DND-41 (cell line): ENCODE results near the gene TXNRD1.

Experiments used
- ATAC-seq: fragments of 200-7000 bp; cut with Tn5 transposase; 3 replicates; pipeline ENCODE4 v1.9.1; 2021; ENCODE audit warnings: low read depth; ENCODE audit not compliant: insufficient read depth
- DNase-seq: peaks from one replicate; pipeline ENCODE4 v3.0.0-alpha.2; 2020
- H2AFZ ChIP-seq: 2 replicates; pipeline ENCODE4 v1.6.0; 2012; ENCODE audit warnings: low read depth, low read length
- H3K27ac ChIP-seq: 2 replicates; pipeline ENCODE4 v1.5.1; 2012; ENCODE audit warnings: low read length, inconsistent platforms
- H3K27me3 ChIP-seq: fragments of 200-600 bp; sonication (generic); 2 replicates; pipeline ENCODE4 v1.6.0; 2012; ENCODE audit warnings: low read length, mild to moderate bottlenecking, inconsistent platforms; ENCODE audit not compliant: insufficient read depth, poor library complexity
- H3K36me3 ChIP-seq: 2 replicates; pipeline ENCODE4 v1.5.1; 2012; ENCODE audit warnings: low read length, inconsistent platforms; ENCODE audit not compliant: insufficient read depth
- H3K4me1 ChIP-seq: 2 replicates; pipeline ENCODE4 v1.5.1; 2012; ENCODE audit warnings: mild to moderate bottlenecking, low read length; ENCODE audit not compliant: insufficient read depth
- H3K4me2 ChIP-seq: 2 replicates; pipeline ENCODE4 v1.6.0; 2012; ENCODE audit warnings: mild to moderate bottlenecking, moderate library complexity, low read length, inconsistent platforms; ENCODE audit not compliant: insufficient read depth
- H3K4me3 ChIP-seq, 2 experiments: fragments of 200-600 bp in 1 of 2; shearing (Covaris generic) in 1 of 2; 2 replicates each; pipeline ENCODE4 v1.5.1; 2012 to 2016; ENCODE audit warnings: inconsistent platforms in 2 of 2, low read length in 2 of 2, mild to moderate bottlenecking in 2 of 2, low read depth in 1 of 2, moderate library complexity in 1 of 2
- H3K79me2 ChIP-seq: 2 replicates; pipeline ENCODE4 v1.6.0; 2012; ENCODE audit warnings: low read length, inconsistent platforms; ENCODE audit not compliant: insufficient read depth
- H3K9ac ChIP-seq: 2 replicates; pipeline ENCODE4 v1.6.0; 2012; ENCODE audit warnings: low read depth, mild to moderate bottlenecking, inconsistent platforms, low read length, moderate library complexity
- H3K9me3 ChIP-seq: 2 replicates; pipeline ENCODE4 v1.5.1; 2012; ENCODE audit warnings: low read length, moderate library complexity, mild to moderate bottlenecking, inconsistent platforms; ENCODE audit not compliant: insufficient read depth, severe bottlenecking
- H4K20me1 ChIP-seq: 2 replicates; pipeline ENCODE4 v1.6.0; 2012; ENCODE audit warnings: low read length; ENCODE audit not compliant: insufficient read depth
- CTCF ChIP-seq: IDR thresholded peaks from 2 replicates; pipeline ENCODE4 v1.5.1; 2012; ENCODE audit warnings: borderline replicate concordance, low read length, moderate library complexity, mild to moderate bottlenecking; ENCODE audit not compliant: poor library complexity, severe bottlenecking; ENCODE audit errors: extremely low read depth
- EZH2 ChIP-seq: IDR thresholded peaks from 3 replicates; pipeline ENCODE4 v1.6.1; 2012; ENCODE audit warnings: borderline replicate concordance, low read depth, mild to moderate bottlenecking, moderate library complexity, low read length, inconsistent platforms; ENCODE audit not compliant: severe bottlenecking

TXNRD1 gene

GRCh38 chr12:104295954-104296353 is 80.4 kb downstream of the TXNRD1 start:
- Histone ChIP-seq H3K27me3 (no peaks in the 10 kb centered on the region), H3K4me3 (no peak overlapping the region), H3K79me2 (peaks cover 93% of the 10 kb centered on the region), H3K9me3 (no peaks in the 10 kb centered on the region), H3K4me2 (no peak overlapping the region), H3K27ac (no peak overlapping the region), H4K20me1 (peaks cover 58% of the 10 kb centered on the region; the same call in 1 of the 2 replicates), H3K4me1 (no peaks in the 10 kb centered on the region; the same call in 1 of the 2 replicates), H2AFZ (no peak overlapping the region), H3K9ac (no peak overlapping the region), H3K36me3 (peaks cover 66% of the 10 kb centered on the region)
- TF ChIP-seq CTCF (no peak), EZH2 (no peak)
- ATAC-seq (no peak), DNase-seq (no peak)

- Histone ChIP-seq H4K20me1 (peaks cover 59% of the 10 kb centered on the region; the same call in 1 of the 2 replicates), H3K9me3 (no peaks in the 10 kb centered on the region), H2AFZ (no peak overlapping the region), H3K27me3 (no peaks in the 10 kb centered on the region), H3K27ac (no peak overlapping the region), H3K9ac (no peak overlapping the region), H3K79me2 (peaks cover 95% of the 10 kb centered on the region), H3K4me3 (no peak overlapping the region), H3K4me2 (no peak overlapping the region), H3K36me3 (peaks cover 62% of the 10 kb centered on the region), H3K4me1 (no peaks in the 10 kb centered on the region)
- DNase-seq (no peak), ATAC-seq (no peak)
- no peak for TF ChIP-seq CTCF
- TF ChIP-seq EZH2: no peak
Measured at GRCh38 chr12:104296718-104297117, 81.1 kb downstream of the TXNRD1 start.

GRCh38 chr12:104297477-104298113 is 82.0 kb downstream of the TXNRD1 start:
- Histone ChIP-seq H3K4me1 (no peaks in the 10 kb centered on the region), H3K36me3 (peaks cover 53% of the 10 kb centered on the region), H3K27ac (no peak overlapping the region), H3K4me2 (no peak overlapping the region), H2AFZ (no peak overlapping the region), H4K20me1 (peaks cover 57% of the 10 kb centered on the region; the same call in 1 of the 2 replicates), H3K27me3 (no peaks in the 10 kb centered on the region), H3K9ac (no peak overlapping the region), H3K9me3 (no peaks in the 10 kb centered on the region), H3K79me2 (peaks cover 94% of the 10 kb centered on the region), H3K4me3 (no peak overlapping the region)
- ATAC-seq (no peak), DNase-seq (no peak)
- TF ChIP-seq CTCF (no peak), EZH2 (no peak)
